Hepatocyte (in vitro differentiated cells): ENCODE measurements around the gene APBB3. TPM values are rescaled to one million over a fixed set of nuclear protein-coding genes. Genes with fewer than 3 reads are reported as not detected.
"Not testable (repeated sequence)": the region's sequence is repeated elsewhere in the genome, so short reads cannot be mapped to it uniquely, and the experiment has no call there.

Experiments used
- DNase-seq: peaks from one replicate; pipeline ENCODE4 v3.0.0-alpha.2; 2016; ENCODE audit warnings: low spot score
- H2AFZ ChIP-seq: fragments of 200-600 bp; sonication (generic); 2 replicates; pipeline ENCODE4 v1.6.0; 2016; ENCODE audit warnings: antibody characterized with exemption, mild to moderate bottlenecking
- H3K27ac ChIP-seq: fragments of 200-600 bp; sonication (generic); 2 replicates; pipeline ENCODE4 v1.5.1; 2016; ENCODE audit warnings: mild to moderate bottlenecking
- H3K27me3 ChIP-seq: fragments of 200-600 bp; sonication (generic); 2 replicates; pipeline ENCODE4 v1.6.1; 2016
- H3K36me3 ChIP-seq: fragments of 200-600 bp; sonication (generic); replicated peaks from 2 replicates; pipeline ENCODE4 v1.5.1; 2016; ENCODE audit warnings: low read depth; ENCODE audit not compliant: insufficient read depth
- H3K4me1 ChIP-seq: fragments of 200-600 bp; sonication (generic); 2 replicates; pipeline ENCODE4 v1.5.1; 2016; ENCODE audit warnings: mild to moderate bottlenecking, moderate library complexity; ENCODE audit not compliant: insufficient read depth
- H3K4me2 ChIP-seq: fragments of 200-600 bp; sonication (generic); 2 replicates; pipeline ENCODE4 v1.6.0; 2016
- H3K4me3 ChIP-seq: fragments of 200-600 bp; sonication (generic); 2 replicates; pipeline ENCODE4 v1.5.1; 2016; ENCODE audit warnings: mild to moderate bottlenecking
- H3K79me2 ChIP-seq: fragments of 200-600 bp; sonication (generic); 2 replicates; pipeline ENCODE4 v1.6.0; 2017; ENCODE audit warnings: mild to moderate bottlenecking
- H3K9me2 ChIP-seq: fragments of 200-600 bp; sonication (generic); replicated peaks from 2 replicates; pipeline ENCODE4 v1.6.0; 2017; ENCODE audit warnings: mild to moderate bottlenecking; ENCODE audit not compliant: insufficient read depth
- H3K9me3 ChIP-seq: fragments of 200-600 bp; sonication (generic); 2 replicates; pipeline ENCODE4 v1.5.1; 2016; ENCODE audit warnings: low read depth, mild to moderate bottlenecking
- H4K20me1 ChIP-seq: fragments of 200-600 bp; sonication (generic); 2 replicates; pipeline ENCODE4 v1.6.0; 2016; ENCODE audit warnings: mild to moderate bottlenecking; ENCODE audit not compliant: insufficient read depth, poor library complexity, severe bottlenecking
- CTCF ChIP-seq: fragments of 200-600 bp; sonication (generic); IDR thresholded peaks from 2 replicates; pipeline ENCODE4 v1.5.1; 2016; ENCODE audit warnings: antibody characterized with exemption, mild to moderate bottlenecking; ENCODE audit not compliant: poor library complexity
- EZH2 ChIP-seq: fragments of 200-600 bp; sonication (generic); IDR thresholded peaks from 2 replicates; pipeline ENCODE4 v1.6.1; 2016; ENCODE audit warnings: antibody characterized with exemption, mild to moderate bottlenecking, borderline replicate concordance
- EZH2phosphoT487 ChIP-seq: fragments of 200-600 bp; sonication (generic); IDR thresholded peaks from one replicate; pipeline ENCODE4 v1.6.1; 2018; ENCODE audit warnings: antibody characterized with exemption, mild to moderate bottlenecking, low read depth, moderate library complexity; ENCODE audit not compliant: unreplicated experiment, severe bottlenecking
- WGBS: methylation state at CpG from one replicate; pipeline ENCODE4 v1.1.6; 2016; ENCODE audit warnings: low lambda C conversion rate; ENCODE audit errors: missing lambda C conversion rate; 5-methylcytosine and 5-hydroxymethylcytosine counted together
- polyA plus RNA-seq: library from polyadenylated mRNA; unstranded; fragments of >200 nt; fragmentation: Nextera tagmentation; extraction: Ambion mirVana; gene quantifications from 2 replicates; pipeline ENCODE4 v1.2.1, GENCODE V29; 2016
- total RNA-seq: library from RNA; depleted of rRNA; stranded (reverse); fragments of >200 nt; gene quantifications from 2 replicates; pipeline ENCODE4 v1.2.3, GENCODE V29; 2014

APBB3 gene
- total and polyA plus RNA-seq, 2 experiments from 2014 or later: 19.5 to 41.5 TPM

GRCh38 chr5:140595538-140596300, 31.3 kb upstream of the APBB3 start:
- H3K79me2 ChIP-seq: no peaks in the 10 kb centered on the region
- 81% methylated on average over 5 of the region's 5 CpGs for WGBS
- no peak overlapping the region for H3K4me2 ChIP-seq
- H3K36me3 ChIP-seq: no peaks in the 10 kb centered on the region
- H3K4me3 ChIP-seq: no peak overlapping the region
- H2AFZ ChIP-seq: no peak overlapping the region
- no peaks in the 10 kb centered on the region for H3K9me2 ChIP-seq
- no peaks in the 10 kb centered on the region for H3K4me1 ChIP-seq
- no peaks in the 10 kb centered on the region for H3K27me3 ChIP-seq
- H3K27ac ChIP-seq: no peak overlapping the region
- no peaks in the 10 kb centered on the region for H3K9me3 ChIP-seq
- TF ChIP-seq EZH2: no peak
- no peak for TF ChIP-seq CTCF
- no peak for TF ChIP-seq EZH2phosphoT487
- H4K20me1 ChIP-seq: no peaks in the 10 kb centered on the region
- DNase-seq: peak; percentile 31

GRCh38 chr5:140594169-140594568, 29.8 kb upstream of the APBB3 start:
- WGBS: 90% methylated on average over 6 of the region's 6 CpGs
- H3K27ac ChIP-seq: no peak overlapping the region

GRCh38 chr5:140593070-140593469, 28.7 kb upstream of the APBB3 start:
- not testable (repeated sequence) for H3K4me2 ChIP-seq, H4K20me1 ChIP-seq, H3K9me3 ChIP-seq, H3K4me3 ChIP-seq, H2AFZ ChIP-seq, H3K9me2 ChIP-seq, H3K4me1 ChIP-seq, H3K27ac ChIP-seq, H3K27me3 ChIP-seq, H3K79me2 ChIP-seq, DNase-seq, H3K36me3 ChIP-seq
- 50% methylated on average over 14 of the region's 14 CpGs for WGBS

More at GRCh38 chr5:140594169-140594568, 29.8 kb upstream of the APBB3 start:
- Histone ChIP-seq H3K4me1 (no peaks in the 10 kb centered on the region), H3K9me3 (no peaks in the 10 kb centered on the region), H3K27me3 (no peaks in the 10 kb centered on the region), H3K36me3 (no peaks in the 10 kb centered on the region), H4K20me1 (no peaks in the 10 kb centered on the region), H3K4me3 (no peak overlapping the region), H3K79me2 (no peaks in the 10 kb centered on the region), H3K9me2 (no peaks in the 10 kb centered on the region), H3K4me2 (no peak overlapping the region), H2AFZ (no peak overlapping the region)
- no peak for DNase-seq
- TF ChIP-seq EZH2 (no peak), CTCF (no peak), EZH2phosphoT487 (no peak)

GRCh38 chr5:140591747-140592372, 27.5 kb upstream of the APBB3 start:
- Histone ChIP-seq H2AFZ (no peak overlapping the region), H3K4me1 (no peaks in the 10 kb centered on the region), H3K27me3 (no peaks in the 10 kb centered on the region), H3K9me3 (no peaks in the 10 kb centered on the region), H3K27ac (no peak overlapping the region), H3K9me2 (no peaks in the 10 kb centered on the region), H3K4me2 (no peak overlapping the region), H4K20me1 (no peaks in the 10 kb centered on the region), H3K36me3 (no peaks in the 10 kb centered on the region), H3K4me3 (no peak overlapping the region), H3K79me2 (no peaks in the 10 kb centered on the region)
- 86% methylated on average over 5 of the region's 5 CpGs for WGBS
- no peak for DNase-seq
- no peak for TF ChIP-seq EZH2phosphoT487
- no peak for TF ChIP-seq CTCF
- TF ChIP-seq EZH2: no peak
